WTC11 (cell line): ENCODE measurements around the gene OPA1. TPM values are rescaled to one million over a fixed set of nuclear protein-coding genes. Genes with fewer than 3 reads are reported as not detected.

Source experiments
- ARID4B ChIP-seq: sonication (generic); formaldehyde crosslinking; IDR thresholded peaks from 2 replicates; pipeline ENCODE4 v1.8.0; 2023; ENCODE audit warnings: missing genetic modification reagents, mild to moderate bottlenecking, borderline replicate concordance
- E2F5 ChIP-seq: sonication (generic); formaldehyde crosslinking; IDR thresholded peaks from 2 replicates; pipeline ENCODE4 v1.8.1; 2022; ENCODE audit warnings: mild to moderate bottlenecking, moderate library complexity, missing genetic modification reagents
- KAT7 ChIP-seq: sonication (generic); formaldehyde crosslinking; IDR thresholded peaks from 2 replicates; pipeline ENCODE4 v1.8.1; 2023; ENCODE audit warnings: missing genetic modification reagents, mild to moderate bottlenecking, borderline replicate concordance
- MLX ChIP-seq: sonication (generic); formaldehyde crosslinking; IDR thresholded peaks from 2 replicates; pipeline ENCODE4 v1.8.1; 2023; ENCODE audit warnings: mild to moderate bottlenecking, missing genetic modification reagents, moderate library complexity
- NFATC4 ChIP-seq: fragments of 250-450 bp; sonication (Bioruptor Pico); IDR thresholded peaks from 2 replicates; pipeline ENCODE4 v1.9.0; 2021; ENCODE audit warnings: mild to moderate bottlenecking
- OVOL2 ChIP-seq: fragments of 250-450 bp; sonication (Bioruptor Pico); IDR thresholded peaks from 2 replicates; pipeline ENCODE4 v1.9.0; 2021; ENCODE audit warnings: mild to moderate bottlenecking, borderline replicate concordance
- RELA ChIP-seq: sonication (generic); formaldehyde crosslinking; IDR thresholded peaks from 2 replicates; pipeline ENCODE4 v1.8.1; 2022; ENCODE audit warnings: missing genetic modification reagents, mild to moderate bottlenecking, borderline replicate concordance
- SMAD3 ChIP-seq: sonication (generic); formaldehyde crosslinking; IDR thresholded peaks from 2 replicates; pipeline ENCODE4 v1.8.0; 2022; ENCODE audit warnings: missing genetic modification reagents, mild to moderate bottlenecking, borderline replicate concordance
- SMAD4 ChIP-seq: sonication (generic); formaldehyde crosslinking; IDR thresholded peaks from 2 replicates; pipeline ENCODE4 v1.8.0; 2022; ENCODE audit warnings: mild to moderate bottlenecking, missing genetic modification reagents
- SP1 ChIP-seq: sonication (generic); formaldehyde crosslinking; conservative IDR thresholded peaks from 2 replicates; pipeline ENCODE4 v1.8.1; 2022; ENCODE audit warnings: missing genetic modification reagents
- TEAD1 ChIP-seq: sonication (generic); formaldehyde crosslinking; IDR thresholded peaks from 2 replicates; pipeline ENCODE4 v1.8.0; 2022; ENCODE audit warnings: mild to moderate bottlenecking, missing genetic modification reagents
- ZBTB21 ChIP-seq: sonication (generic); formaldehyde crosslinking; IDR thresholded peaks from 2 replicates; pipeline ENCODE4 v1.8.1; 2023; ENCODE audit warnings: mild to moderate bottlenecking, missing genetic modification reagents, borderline replicate concordance
- ZBTB43 ChIP-seq: sonication (generic); formaldehyde crosslinking; IDR thresholded peaks from 2 replicates; pipeline ENCODE4 v1.8.1; 2023; ENCODE audit warnings: mild to moderate bottlenecking, missing genetic modification reagents
- ZNF317 ChIP-seq: sonication (generic); formaldehyde crosslinking; IDR thresholded peaks from 2 replicates; pipeline ENCODE4 v1.8.1; 2023; ENCODE audit warnings: low read depth, mild to moderate bottlenecking, moderate library complexity, missing genetic modification reagents, borderline replicate concordance
- ZNF423 ChIP-seq: fragments of 250-450 bp; sonication (Bioruptor Pico); IDR thresholded peaks from 2 replicates; pipeline ENCODE4 v2.1.2; 2022; ENCODE audit warnings: mild to moderate bottlenecking, moderate library complexity
- ZNF425 ChIP-seq: fragments of 250-450 bp; sonication (Bioruptor Pico); conservative IDR thresholded peaks from 2 replicates; pipeline ENCODE4 v1.9.0; 2021; ENCODE audit warnings: mild to moderate bottlenecking
- ZNF512 ChIP-seq: sonication (generic); formaldehyde crosslinking; IDR thresholded peaks from 2 replicates; pipeline ENCODE4 v1.8.1; 2022; ENCODE audit warnings: missing genetic modification reagents, borderline replicate concordance
- total RNA-seq: library from RNA; stranded (reverse); gene quantifications from 3 replicates; pipeline ENCODE4 v1.2.3, GENCODE V29; 2021
- TF ChIP-seq, protein P1 (sequence below): fragments of 250-450 bp; sonication (Bioruptor Pico); IDR thresholded peaks from 2 replicates; pipeline ENCODE4 v1.9.0; 2021; ENCODE audit warnings: mild to moderate bottlenecking
- TF ChIP-seq, protein P2 (sequence below): sonication (generic); formaldehyde crosslinking; IDR thresholded peaks from 2 replicates; pipeline ENCODE4 v1.8.0; 2023; ENCODE audit warnings: missing genetic modification reagents
- TF ChIP-seq, protein P3 (sequence below): fragments of 250-450 bp; sonication (Bioruptor Pico); IDR thresholded peaks from 2 replicates; pipeline ENCODE4 v1.9.0; 2021; ENCODE audit warnings: moderate library complexity, mild to moderate bottlenecking, inconsistent platforms, borderline replicate concordance
- TF ChIP-seq, protein P4 (sequence below): sonication (generic); formaldehyde crosslinking; IDR thresholded peaks from 2 replicates; pipeline ENCODE4 v1.8.0; 2022; ENCODE audit warnings: mild to moderate bottlenecking, missing genetic modification reagents

OPA1 gene
- total RNA-seq, 1 experiment from 2014 or later = 84.7 TPM

- 0 out of 2 replicates have a peak, but pooled peaks have one; percentile 28 for TF ChIP-seq ZBTB43 (CRISPR knock-in tag)
- TF ChIP-seq, protein P1, sequence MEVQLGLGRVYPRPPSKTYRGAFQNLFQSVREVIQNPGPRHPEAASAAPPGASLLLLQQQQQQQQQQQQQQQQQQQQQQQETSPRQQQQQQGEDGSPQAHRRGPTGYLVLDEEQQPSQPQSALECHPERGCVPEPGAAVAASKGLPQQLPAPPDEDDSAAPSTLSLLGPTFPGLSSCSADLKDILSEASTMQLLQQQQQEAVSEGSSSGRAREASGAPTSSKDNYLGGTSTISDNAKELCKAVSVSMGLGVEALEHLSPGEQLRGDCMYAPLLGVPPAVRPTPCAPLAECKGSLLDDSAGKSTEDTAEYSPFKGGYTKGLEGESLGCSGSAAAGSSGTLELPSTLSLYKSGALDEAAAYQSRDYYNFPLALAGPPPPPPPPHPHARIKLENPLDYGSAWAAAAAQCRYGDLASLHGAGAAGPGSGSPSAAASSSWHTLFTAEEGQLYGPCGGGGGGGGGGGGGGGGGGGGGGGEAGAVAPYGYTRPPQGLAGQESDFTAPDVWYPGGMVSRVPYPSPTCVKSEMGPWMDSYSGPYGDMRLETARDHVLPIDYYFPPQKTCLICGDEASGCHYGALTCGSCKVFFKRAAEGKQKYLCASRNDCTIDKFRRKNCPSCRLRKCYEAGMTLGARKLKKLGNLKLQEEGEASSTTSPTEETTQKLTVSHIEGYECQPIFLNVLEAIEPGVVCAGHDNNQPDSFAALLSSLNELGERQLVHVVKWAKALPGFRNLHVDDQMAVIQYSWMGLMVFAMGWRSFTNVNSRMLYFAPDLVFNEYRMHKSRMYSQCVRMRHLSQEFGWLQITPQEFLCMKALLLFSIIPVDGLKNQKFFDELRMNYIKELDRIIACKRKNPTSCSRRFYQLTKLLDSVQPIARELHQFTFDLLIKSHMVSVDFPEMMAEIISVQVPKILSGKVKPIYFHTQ (CRISPR knock-in tag) = no peak
- peak; percentile 45 for TF ChIP-seq TEAD1 (CRISPR knock-in tag)
- TF ChIP-seq SMAD4 = no peak
- no peak for TF ChIP-seq RELA (CRISPR knock-in tag)
- TF ChIP-seq, protein P2, sequence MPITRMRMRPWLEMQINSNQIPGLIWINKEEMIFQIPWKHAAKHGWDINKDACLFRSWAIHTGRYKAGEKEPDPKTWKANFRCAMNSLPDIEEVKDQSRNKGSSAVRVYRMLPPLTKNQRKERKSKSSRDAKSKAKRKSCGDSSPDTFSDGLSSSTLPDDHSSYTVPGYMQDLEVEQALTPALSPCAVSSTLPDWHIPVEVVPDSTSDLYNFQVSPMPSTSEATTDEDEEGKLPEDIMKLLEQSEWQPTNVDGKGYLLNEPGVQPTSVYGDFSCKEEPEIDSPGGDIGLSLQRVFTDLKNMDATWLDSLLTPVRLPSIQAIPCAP (CRISPR knock-in tag) = peak; percentile 77
- TF ChIP-seq, protein P3, sequence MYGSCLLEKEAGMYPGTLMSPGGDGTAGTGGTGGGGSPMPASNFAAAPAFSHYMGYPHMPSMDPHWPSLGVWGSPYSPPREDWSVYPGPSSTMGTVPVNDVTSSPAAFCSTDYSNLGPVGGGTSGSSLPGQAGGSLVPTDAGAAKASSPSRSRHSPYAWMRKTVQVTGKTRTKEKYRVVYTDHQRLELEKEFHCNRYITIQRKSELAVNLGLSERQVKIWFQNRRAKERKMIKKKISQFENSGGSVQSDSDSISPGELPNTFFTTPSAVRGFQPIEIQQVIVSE (CRISPR knock-in tag) = no peak
- no peak; the same call in 1 of the 2 replicates for TF ChIP-seq E2F5 (CRISPR knock-in tag)
- no peak for TF ChIP-seq NFATC4 (CRISPR knock-in tag)
- TF ChIP-seq ARID4B (CRISPR knock-in tag) = peak; percentile 45; the same call in 1 of the 2 replicates
- no peak for TF ChIP-seq ZNF512
- no peak for TF ChIP-seq ZNF425
- no peak for TF ChIP-seq KAT7 (CRISPR knock-in tag)
- peak; percentile 95 for TF ChIP-seq SP1
- TF ChIP-seq SMAD3 (CRISPR knock-in tag) = 0 out of 2 replicates have a peak, but pooled peaks have one; percentile 76
- no peak for TF ChIP-seq ZNF423 (CRISPR knock-in tag)
- TF ChIP-seq OVOL2 (CRISPR knock-in tag) = no peak
- TF ChIP-seq, protein P4, sequence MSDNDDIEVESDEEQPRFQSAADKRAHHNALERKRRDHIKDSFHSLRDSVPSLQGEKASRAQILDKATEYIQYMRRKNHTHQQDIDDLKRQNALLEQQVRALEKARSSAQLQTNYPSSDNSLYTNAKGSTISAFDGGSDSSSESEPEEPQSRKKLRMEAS = peak; percentile 94
- no peak for TF ChIP-seq ZNF317 (CRISPR knock-in tag)
- TF ChIP-seq ZBTB21 (CRISPR knock-in tag) = no peak
- no peak for TF ChIP-seq MLX
Measured at GRCh38 chr3:193592841-193593667, at the start of gene OPA1 (continued).
